ENCODE measurements around the gene PLEK.

The PLEK gene

DNA sequence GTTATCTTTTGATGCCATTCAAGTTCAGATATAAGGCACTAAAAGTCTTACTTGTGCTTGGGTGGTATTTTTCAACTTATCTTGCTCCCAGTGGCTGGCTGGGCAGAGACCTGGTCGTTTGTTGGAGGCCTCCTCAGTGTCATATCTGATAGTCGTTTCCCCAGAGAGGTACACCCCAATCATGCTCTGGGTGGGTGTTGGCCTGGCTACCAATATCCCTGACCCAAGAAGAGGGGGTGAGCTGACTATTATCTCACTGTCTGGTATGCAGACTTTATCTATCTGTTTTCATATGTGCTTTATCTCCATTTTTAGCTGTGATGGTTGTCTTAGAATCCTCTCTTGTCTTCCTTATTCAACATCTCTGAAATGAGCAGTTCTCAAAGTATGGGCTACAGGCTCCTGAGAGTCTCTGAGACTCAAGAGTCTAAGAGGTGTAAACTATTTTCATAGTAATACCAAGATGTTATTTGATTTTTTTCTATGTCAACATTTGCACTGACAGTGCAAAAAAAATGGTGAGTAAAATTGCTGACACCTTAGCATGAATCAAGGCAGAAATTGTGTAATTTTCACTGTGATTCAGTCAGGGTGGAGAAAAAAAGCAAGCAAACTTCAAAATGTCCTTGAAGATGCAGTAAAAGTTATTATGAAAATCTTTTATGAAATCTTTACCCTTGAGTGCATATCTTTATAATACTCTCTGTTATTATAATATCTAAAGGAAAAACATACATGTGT is 12.3 kb upstream of the PLEK start:
- no peak for FAIRE-seq
- TF ChIP-seq, protein P1, sequence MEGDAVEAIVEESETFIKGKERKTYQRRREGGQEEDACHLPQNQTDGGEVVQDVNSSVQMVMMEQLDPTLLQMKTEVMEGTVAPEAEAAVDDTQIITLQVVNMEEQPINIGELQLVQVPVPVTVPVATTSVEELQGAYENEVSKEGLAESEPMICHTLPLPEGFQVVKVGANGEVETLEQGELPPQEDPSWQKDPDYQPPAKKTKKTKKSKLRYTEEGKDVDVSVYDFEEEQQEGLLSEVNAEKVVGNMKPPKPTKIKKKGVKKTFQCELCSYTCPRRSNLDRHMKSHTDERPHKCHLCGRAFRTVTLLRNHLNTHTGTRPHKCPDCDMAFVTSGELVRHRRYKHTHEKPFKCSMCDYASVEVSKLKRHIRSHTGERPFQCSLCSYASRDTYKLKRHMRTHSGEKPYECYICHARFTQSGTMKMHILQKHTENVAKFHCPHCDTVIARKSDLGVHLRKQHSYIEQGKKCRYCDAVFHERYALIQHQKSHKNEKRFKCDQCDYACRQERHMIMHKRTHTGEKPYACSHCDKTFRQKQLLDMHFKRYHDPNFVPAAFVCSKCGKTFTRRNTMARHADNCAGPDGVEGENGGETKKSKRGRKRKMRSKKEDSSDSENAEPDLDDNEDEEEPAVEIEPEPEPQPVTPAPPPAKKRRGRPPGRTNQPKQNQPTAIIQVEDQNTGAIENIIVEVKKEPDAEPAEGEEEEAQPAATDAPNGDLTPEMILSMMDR (IDR thresholded peaks at IDR 0.05; ENCODE audit: insufficient read depth, missing control alignments), result no peak
- DNase-seq (ENCODE audit: insufficient read length, low spot score), result no peak

DNA sequence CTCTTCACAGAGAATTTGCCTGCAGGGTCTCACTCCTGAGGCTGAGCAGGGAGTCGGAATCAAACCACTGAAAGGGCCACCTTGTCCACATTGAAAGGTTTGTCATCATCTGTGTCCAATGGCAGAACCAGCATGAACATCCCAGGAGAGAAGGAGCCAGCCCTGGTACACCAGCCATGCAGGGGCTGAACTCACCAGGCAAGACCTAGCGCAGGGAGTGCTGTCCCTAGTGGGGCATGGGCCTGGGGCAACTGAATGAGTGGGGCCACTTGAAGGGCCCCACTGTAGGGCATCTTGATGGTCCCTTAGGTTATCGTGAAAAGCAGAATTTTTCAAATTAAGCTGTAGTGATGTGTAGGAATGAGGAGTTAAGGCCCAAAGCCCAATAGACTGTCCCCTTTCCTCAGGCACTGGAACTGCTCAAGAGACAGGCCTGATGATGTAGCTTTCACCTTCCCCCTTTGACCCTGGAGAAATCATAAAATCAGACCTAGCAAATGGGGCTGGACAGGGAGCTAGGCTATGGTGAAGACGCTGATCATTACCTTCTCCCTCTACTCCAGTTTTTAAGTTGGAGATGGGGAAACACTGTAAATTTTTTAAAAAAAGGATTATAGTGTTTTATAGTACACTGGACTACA is 8.4 kb upstream of the PLEK start:
- no peak for DNase-seq (ENCODE audit: insufficient read length, low spot score)
- TF ChIP-seq, protein P1 (IDR thresholded peaks at IDR 0.05; ENCODE audit: insufficient read depth, missing control alignments), result no peak
- no peak for FAIRE-seq

DNA sequence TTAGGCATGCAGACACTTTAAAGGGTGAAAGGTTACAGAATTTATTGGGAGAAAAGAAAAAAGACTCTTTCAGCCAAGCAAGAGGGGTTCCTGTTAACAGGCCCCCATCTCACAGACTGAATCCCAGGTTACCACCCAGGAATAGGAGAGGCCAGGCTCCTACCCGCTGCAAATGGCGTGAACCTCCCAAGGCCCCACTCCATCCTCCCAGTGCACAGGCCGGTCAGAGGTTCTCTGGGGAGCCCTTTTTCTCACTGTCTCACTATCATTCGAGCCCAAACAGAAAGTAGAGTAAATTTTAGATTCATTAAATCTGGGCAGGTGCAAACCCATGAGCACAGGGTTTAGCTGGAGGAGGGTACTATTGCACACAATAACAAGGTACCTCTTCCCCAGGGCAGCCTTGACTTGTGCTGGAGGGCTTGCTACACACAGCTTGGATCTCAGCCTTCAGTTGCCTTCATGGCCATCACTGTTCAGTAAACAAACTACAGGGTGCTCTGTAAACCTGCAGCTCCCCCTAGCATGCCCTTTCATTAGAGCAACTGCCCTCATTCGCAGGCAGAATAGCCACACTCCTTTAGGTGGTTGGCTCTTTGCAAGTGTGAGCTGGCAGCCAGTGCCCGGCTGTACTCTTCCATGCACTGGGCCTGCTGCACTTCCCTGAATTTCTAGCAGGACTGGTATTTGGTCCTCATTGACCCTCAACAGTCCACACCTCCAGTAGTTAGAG is 7.3 kb upstream of the PLEK start:
- FAIRE-seq (peak; percentile 58), DNase-seq (ENCODE audit: insufficient read length, low spot score) (no peak)
- TF ChIP-seq, protein P1 (IDR thresholded peaks at IDR 0.05; ENCODE audit: insufficient read depth, missing control alignments), result peak; percentile 78

DNA sequence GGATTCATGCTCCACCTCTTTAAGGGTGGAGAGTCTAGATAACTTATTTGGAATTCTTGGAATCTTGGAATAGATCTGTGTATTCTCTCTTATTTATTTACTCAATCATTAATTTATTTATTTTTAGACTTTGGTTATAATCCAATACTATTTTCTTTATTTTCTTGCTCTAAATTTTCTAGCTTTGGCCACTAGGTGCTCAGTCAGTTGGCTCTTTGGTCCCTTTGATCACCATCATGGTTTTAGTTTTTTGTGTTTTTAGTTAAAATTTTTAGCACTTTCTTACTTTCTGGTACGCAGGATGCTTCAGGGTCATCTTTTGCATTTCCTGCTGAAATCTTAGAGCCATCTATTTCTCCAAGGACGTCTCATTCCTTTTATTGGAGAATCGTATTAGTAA is 5.2 kb upstream of the PLEK start:
- TF ChIP-seq, protein P1 (IDR thresholded peaks at IDR 0.05; ENCODE audit: insufficient read depth, missing control alignments), result no peak
- DNase-seq (ENCODE audit: insufficient read length, low spot score), result no peak
- FAIRE-seq, result no peak

DNA sequence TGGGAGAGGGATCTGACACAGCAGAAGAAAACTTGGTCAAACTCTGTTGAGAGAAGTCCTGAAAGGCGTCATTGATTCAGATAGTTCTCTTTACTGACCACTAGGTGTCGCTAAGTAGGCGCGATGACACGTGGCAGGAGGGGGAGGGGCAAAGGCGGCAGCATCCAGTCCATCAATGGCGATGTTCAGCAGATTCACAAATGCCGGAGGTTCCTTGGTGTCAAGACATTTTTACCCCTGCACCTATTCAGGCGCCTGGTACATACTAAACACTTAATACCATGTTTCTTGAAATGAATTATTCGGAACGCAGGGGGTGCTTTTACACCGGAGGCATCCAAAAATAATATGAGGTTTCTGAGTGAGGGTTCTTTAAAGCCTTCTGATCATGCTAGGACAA is 3.0 kb upstream of the PLEK start:
- no peak for DNase-seq (ENCODE audit: insufficient read length, low spot score)
- TF ChIP-seq, protein P1 (IDR thresholded peaks at IDR 0.05; ENCODE audit: insufficient read depth, missing control alignments), result peak; percentile 88
- FAIRE-seq, result no peak

DNA sequence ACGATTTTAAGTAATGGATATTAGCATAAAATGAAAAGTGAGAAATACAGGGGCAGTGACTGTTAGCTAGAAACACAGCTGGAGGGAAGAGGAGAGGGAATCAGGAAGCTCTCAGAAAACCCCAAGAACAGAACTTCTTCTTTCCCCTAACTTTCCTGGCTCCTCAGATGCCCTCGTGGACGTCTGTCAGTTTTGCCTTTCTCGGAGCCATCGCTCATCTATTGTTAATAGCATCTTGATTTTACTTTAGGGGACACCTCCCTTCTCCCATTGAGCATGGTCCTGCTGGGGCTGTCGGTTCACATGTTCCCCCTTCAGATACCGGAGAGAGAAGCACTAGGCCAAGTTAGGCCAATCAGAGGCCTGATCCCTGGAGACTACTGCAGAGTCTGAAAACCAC is 2.3 kb upstream of the PLEK start:
- DNase-seq (ENCODE audit: insufficient read length, low spot score) (no peak), FAIRE-seq (no peak)
- TF ChIP-seq, protein P1 (IDR thresholded peaks at IDR 0.05; ENCODE audit: insufficient read depth, missing control alignments), result no peak

All from D721Med (cell line).